T-helper 1 cell (primary cell): ENCODE measurements around the gene MTF1.
"Not testable (repeated sequence)": the region's sequence is repeated elsewhere in the genome, so short reads cannot be mapped to it uniquely, and the experiment has no call there.

Source experiments
- DNase-seq, 5 donors: peaks; one replicate each; pipeline ENCODE4 v3.0.0-alpha.2; 2012 to 2020
- total RNA-seq, 4 donors: gene quantifications; one replicate each; lab custom pipeline; 2026; lab: John Stamatoyannopoulos, UW

Gene MTF1
- 24.9 to 29.2 (median 25.7) reads per million in 4 donors for total RNA-seq

GRCh38 chr1:37859507-37860345, at the start of gene MTF1:
MTF1 (minus strand) TSS chr1:37859592; CDS start chr1:37857658, 1,934 bp downstream.
- DNase-seq = peak; percentile 93 to 97 (median 96)

GRCh38 chr1:37908531-37908930, 49.1 kb upstream of the MTF1 start:
- not testable (repeated sequence) for DNase-seq

- not testable (repeated sequence) for DNase-seq
These were observed 48.2 kb upstream of the MTF1 start for GRCh38 chr1:37907416-37908125.

- not testable (repeated sequence) for DNase-seq
These were observed 47.2 kb upstream of the MTF1 start for GRCh38 chr1:37906591-37906990.

- no peak for DNase-seq
These were observed 46.3 kb upstream of the MTF1 start for GRCh38 chr1:37905727-37906126.

- not testable (repeated sequence) for DNase-seq
These were observed 44.5 kb upstream of the MTF1 start for GRCh38 chr1:37903921-37904320.

- no peak for DNase-seq
These were observed 43.6 kb upstream of the MTF1 start for GRCh38 chr1:37902983-37903382.

GRCh38 chr1:37901893-37902225, 42.5 kb upstream of the MTF1 start:
- DNase-seq = no peak

GRCh38 chr1:37901191-37901892, 42.0 kb upstream of the MTF1 start:
- no peak for DNase-seq

- not testable (repeated sequence) for DNase-seq
These were observed 38.2 kb upstream of the MTF1 start for GRCh38 chr1:37897563-37897962.

- DNase-seq = no peak
These were observed 34.3 kb upstream of the MTF1 start for GRCh38 chr1:37893673-37894072.

- no peak for DNase-seq
These were observed 33.0 kb upstream of the MTF1 start for GRCh38 chr1:37892151-37893047.

GRCh38 chr1:37890378-37891014, 31.1 kb upstream of the MTF1 start:
- no peak for DNase-seq

- DNase-seq = no peak
These were observed 28.8 kb upstream of the MTF1 start for GRCh38 chr1:37888022-37888700.

GRCh38 chr1:37884145-37884544, 24.8 kb upstream of the MTF1 start:
- no peak for DNase-seq

- DNase-seq = no peak
These were observed 24.3 kb upstream of the MTF1 start for GRCh38 chr1:37883671-37884070.

- no peak for DNase-seq
These were observed 20.5 kb upstream of the MTF1 start for GRCh38 chr1:37879865-37880264.

- no peak for DNase-seq
These were observed 18.7 kb upstream of the MTF1 start for GRCh38 chr1:37878071-37878470.

GRCh38 chr1:37875833-37876232, 16.4 kb upstream of the MTF1 start:
- no peak for DNase-seq

- no peak for DNase-seq
These were observed 13.3 kb upstream of the MTF1 start for GRCh38 chr1:37872692-37873091.

- DNase-seq = no peak
These were observed 9.1 kb upstream of the MTF1 start for GRCh38 chr1:37868466-37868865.
